NB4 (cell line): Measurements from ENCODE around the gene PROC.

Source experiments
- CTCF ChIP-seq: IDR thresholded peaks from one replicate; pipeline ENCODE4 v1.5.1; 2012; ENCODE audit warnings: low read depth, low read length
- MAX ChIP-seq: IDR thresholded peaks from 2 replicates; pipeline ENCODE4 v1.6.1; 2011; ENCODE audit warnings: low read depth, low read length
- MYC ChIP-seq: IDR thresholded peaks from 2 replicates; pipeline ENCODE4 v1.6.1; 2011; ENCODE audit warnings: low read depth, low read length
- POLR2A ChIP-seq: IDR thresholded peaks from 2 replicates; pipeline ENCODE4 v1.6.1; 2011; ENCODE audit warnings: mild to moderate bottlenecking; ENCODE audit not compliant: insufficient read length; ENCODE audit errors: extremely low read depth

GRCh38 chr2:127454595-127455565 lies 36.7 kb downstream of the PROC start:
- TF ChIP-seq CTCF (no peak), POLR2A (no peak), MAX (no peak), MYC (no peak)
